Smooth muscle cell of the brain vasculature (primary cell): ENCODE measurements around the gene LCN15.
A peak's percentile ranks its signal among the peaks of the same experiment; 100 is the strongest.
"Not testable (repeated sequence)": the region's sequence is repeated elsewhere in the genome, so short reads cannot be mapped to it uniquely, and the experiment has no call there.

ENCODE experiments used
- DNase-seq: peaks from one replicate; pipeline ENCODE4 v3.0.0-alpha.2; 2012; ENCODE audit warnings: low read depth, low spot score

Gene LCN15

DNA sequence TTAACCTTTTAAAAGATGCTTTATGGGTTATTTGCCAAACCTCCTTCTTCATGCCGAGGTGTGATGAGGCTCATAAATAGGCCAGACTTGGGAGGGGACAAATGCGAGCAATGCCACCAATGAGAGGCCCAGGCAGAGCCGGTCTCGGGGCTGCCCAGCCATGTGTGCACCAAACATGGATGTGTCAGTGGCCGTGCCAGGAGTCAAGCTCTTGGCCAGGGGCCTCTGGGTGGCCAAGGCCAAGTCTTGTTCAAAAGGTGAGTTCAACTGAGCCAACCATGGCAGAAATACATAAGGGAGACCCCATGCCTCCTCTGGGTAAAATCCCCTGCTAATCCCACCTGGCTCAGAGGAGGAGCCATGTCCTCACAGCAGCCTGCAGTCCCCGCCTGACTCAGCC lies 10.9 kb upstream of the LCN15 start:
- no peak for DNase-seq

DNA sequence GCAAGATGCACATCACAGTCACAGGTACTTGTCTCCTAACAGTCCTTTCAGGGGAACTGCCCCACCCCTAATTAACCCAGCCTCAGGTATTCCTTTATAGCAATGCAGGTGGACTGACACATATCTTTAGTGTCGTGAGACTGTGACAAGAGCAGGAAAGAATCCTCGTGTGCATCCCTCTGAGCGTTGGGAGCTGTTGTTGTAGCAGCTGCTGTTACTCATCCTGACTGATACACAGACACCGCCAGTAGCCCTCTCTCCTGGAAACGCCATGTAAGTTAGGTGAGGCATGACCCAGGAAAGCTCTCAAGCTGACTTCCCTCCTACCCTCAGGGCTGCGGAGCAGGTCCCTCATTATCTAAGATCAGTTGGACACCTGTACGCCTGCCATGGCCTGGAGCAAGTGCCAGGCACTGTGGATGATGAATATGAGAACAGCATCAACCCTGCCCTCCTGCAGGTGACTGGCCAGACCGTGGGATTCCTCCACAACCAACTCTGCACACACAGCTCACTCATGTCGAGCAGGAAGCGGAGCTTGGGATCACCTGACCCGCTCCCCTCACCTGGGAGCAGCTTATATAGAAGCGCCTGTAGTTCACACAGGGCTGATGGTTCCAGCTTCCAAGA lies 10.2 kb upstream of the LCN15 start:
- no peak for DNase-seq

DNA sequence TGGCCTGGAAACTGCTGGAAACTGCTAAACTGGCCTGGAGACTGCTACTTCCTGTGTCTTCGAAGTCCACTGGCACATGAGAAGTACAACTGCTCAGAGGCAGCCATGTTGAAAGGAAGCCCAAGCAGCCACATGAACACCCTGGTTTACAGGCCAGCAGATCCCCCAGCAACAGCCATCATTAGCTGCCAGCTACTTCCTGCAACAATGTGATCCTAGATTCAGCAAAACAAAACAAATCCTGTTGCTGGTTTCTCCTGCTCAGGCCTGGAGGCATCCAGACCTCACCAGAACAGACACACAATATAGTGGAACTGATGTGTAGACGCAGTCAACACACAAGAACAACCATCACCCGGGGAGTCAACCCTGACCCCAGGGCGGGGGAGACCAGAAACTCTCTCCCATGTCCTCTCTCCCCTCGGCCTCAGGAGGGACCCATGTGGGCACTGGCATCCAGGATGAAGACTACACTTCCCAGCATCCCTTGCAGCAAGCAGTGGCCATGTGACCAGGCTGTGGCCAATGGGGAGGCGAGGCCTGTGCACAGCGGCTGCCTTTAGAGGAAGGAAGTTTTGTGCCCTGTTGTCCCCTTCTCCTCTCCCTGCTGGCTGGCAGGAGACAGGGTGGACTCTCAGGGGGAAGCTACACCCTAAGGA lies 9.2 kb upstream of the LCN15 start:
- no peak for DNase-seq

DNA sequence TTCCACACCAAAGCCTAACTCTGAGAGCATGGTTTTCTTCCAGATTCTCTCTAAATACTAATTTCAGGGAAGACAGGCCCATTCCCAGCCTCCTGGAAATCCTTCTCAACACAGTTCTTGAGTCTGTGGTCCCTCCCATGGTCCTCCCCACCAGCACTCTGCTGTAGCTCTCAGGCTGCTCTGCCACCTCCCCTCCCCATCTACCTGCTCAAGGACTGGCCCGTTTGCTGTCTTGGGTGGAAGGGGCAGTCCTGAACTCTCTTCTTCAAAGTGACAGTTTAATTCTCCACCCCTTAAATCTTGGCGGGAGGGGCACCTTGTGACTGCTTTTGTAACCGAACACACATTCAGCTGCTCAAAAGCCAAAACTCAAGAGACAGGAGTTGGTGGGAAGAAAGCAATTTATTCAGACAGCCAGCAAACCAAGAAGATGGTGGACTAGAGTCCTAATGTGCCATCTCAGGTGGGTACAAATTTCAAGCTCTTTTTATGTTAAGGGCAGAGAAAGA lies 7.6 kb upstream of the LCN15 start:
- DNase-seq: no peak

DNA sequence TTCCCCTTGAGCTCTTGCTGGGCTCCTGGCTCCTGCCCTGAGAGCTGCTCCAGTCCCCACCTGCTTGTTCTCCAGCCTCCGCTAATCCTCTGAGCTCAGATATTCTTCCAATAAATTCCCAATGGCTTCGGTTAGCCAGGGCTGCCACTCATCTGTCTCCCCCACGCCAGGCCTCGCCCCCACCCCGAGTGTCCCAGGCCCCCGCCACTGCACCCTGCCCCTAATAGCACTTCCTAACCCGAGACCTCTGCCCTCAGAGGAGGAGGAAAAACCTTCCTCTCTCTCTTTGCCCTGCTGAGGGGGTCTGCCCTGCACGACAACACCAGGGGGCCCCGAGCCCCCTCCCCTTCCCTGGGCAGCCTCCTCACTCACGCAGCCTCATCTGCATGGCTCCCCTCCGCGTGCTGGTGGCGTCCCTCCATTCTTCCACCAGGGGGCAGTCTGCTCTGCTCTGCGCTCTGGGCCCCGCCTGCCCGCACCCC lies 5.4 kb upstream of the LCN15 start:
- no peak for DNase-seq

DNA sequence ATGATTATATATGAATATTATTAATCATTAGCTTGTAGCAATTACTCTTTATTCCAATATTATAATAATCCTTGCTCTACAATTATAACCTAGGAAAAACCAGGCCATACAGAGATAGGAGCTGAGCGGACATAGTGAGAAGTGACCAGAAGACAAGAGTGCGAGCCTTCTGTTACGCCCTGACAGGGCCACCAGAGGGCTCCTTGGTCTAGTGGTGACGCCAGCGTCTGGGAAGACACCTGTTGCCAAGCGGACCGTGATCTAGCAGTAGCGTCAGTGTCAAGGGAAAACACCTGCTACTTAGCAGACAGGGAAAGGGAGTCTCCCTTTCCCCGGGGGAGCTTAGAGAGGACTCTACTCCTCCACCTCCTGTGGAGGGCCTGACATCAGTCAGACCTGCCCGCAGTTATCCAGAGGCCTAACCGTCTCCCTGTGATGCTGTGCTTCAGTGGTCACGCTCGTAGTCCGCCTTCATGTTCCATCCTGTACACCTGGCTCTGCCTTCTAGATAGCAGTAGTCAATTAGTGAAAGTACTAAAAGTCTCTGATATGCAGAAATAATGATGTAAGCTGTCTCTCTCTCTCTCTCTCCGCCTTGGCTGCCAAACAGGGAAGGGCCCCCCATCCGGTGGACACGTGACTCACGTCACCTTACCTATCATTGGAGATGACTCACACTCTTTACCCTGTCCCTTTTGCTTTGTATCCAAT lies 2.2 kb upstream of the LCN15 start:
- not testable (repeated sequence) for DNase-seq

DNA sequence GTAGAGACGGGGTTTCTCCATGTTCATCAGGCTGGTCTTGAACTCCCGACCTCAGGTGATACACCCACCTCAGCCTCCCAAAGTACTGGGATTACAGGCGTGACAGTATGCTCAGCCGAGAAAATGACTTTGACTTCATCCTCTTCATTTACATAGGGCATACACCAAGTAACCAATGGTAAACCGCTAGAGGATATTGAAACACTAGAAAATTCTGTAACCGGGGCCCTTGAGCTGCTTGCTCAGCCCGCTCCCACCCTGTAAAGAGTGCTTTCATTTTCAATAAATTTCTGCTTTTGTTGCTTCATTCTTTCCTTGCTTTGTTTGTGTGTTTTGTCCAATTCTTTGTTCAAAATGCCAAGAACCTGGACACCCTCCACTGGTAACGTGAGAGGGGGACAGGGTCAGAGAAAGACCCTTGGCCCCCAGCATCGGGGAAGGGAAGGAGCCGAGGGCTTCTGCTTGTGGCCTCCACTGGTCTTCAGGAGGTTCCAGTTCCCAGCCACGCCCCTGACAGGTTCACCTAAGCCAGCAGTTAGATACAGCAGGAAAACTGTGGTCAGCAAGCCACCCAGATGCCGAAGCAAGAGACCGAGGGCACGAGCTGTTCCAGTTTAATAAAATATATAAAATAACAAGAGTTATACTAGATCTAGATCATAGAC lies 1.6 kb upstream of the LCN15 start:
- DNase-seq: not testable (repeated sequence)

DNA sequence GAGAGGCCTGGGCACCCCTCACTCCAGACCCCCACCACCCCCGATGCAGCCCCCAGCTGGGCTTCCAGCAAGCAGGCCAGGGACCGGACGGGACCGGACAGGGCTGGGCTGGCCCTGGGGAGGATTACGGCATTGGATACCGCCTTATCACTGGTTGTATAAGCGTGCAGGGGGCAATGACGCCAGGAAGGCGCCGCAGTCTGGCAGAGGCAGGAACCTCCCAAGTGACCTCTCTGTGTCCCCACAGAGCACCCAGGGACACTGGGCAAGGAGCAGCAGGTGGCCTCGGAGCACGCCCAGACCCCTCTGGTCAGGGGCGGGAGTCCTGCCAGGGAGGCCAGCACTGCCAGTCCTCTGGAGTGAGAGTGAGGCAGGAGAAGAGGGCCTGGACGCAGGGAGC lies 723 bp upstream of the LCN15 start:
- no peak for DNase-seq

DNA sequence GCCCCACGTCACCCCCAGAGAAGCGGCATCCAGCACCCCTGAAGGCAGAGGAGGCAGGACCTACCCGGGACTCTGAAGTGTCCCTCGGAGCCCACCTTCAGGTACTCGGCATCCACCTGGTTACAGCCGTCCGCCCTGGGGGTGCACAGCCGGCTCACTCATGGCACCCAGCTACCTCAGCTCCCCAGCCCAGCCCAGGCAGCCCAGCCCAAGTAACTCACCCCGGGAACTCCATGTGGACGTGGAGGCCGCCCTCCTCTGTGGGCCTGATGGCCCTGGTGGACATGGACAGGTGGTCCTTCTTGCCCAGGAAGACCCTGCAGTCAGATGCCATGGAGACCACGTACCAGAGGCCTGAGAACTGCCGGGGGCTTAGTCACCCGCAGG lies 676 bp downstream of the LCN15 start:
- DNase-seq: no peak

DNA sequence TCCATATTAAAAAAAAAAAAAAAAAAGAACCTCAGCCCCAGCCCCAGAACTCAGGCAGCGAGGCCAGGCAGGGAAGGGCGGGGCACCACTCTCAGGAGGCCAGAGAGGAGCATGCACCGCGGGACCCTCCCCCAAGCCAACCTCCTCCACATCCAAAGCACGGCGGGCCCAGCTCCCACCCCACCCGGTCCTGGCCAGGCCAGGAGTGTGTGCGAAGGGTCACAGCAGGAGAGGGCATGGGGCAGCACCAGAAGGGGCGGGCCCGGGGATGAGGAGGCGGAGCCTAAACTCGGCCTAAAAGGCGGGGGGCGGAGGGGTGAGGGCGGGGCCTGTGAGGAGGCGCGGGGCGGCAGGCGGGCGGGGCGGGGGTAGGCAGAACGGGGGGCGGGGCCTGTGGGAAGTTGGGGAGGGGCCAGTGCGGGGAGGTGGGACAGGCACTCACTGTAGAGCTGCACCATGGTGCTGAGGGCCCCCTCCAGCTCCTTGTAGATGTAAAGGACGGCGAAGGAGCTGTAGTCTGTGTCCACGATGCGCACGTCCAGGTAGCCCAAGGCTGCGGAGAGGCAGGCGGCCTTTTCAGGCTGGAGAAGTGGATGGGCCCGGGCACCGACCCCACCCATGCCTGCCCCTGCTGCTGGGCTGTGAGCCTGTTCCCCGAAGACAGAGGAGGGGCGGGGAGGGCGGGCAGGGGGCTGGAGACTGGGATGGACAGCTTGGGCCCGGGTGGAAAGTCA lies 1.2 kb downstream of the LCN15 start:
- no peak for DNase-seq

DNA sequence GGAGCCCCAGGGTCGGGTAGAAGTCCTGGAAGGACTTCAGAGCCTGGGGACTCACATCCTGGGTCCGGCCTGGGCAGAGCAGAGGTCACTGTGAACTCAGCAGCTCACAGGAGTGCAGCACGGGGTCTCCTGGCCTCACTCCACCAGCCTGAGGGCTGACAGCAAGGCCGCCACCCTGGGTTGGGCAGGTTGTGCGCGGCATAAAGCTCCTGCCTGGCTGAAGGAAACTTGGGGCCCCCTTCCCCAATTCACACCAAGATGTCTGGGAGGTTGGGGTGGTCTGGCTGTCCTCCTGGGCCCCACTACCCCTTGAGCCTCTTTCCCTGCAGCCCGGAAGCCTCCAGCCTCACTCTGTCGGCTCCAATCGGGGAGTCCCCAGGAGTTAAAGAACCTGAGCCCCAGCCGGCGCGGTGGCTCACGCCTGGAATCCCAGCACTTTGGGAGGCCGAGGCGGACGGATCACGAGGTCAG lies 2.1 kb downstream of the LCN15 start:
- no peak for DNase-seq

DNA sequence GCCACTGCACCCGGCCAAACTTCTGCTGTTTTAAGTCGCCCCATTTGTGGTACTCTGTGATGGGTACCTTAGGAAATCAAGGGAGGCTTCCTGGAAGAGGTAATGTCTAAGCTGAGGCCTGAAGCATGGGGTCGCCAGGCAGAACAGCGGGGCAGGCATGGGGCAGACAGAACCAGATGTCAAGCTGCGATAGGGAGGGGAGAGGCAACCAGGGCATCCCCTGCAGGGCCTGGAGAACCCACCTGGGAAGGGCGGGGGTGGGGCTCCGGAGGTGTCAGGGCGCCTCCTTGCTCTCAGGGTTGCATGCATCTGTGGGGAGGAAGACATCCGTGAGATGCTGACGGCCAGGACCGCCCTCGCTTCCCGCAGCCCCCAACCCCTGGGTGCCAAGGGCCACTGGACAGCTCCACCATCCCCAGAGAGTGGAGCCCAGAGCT lies 2.8 kb downstream of the LCN15 start:
- DNase-seq: no peak

DNA sequence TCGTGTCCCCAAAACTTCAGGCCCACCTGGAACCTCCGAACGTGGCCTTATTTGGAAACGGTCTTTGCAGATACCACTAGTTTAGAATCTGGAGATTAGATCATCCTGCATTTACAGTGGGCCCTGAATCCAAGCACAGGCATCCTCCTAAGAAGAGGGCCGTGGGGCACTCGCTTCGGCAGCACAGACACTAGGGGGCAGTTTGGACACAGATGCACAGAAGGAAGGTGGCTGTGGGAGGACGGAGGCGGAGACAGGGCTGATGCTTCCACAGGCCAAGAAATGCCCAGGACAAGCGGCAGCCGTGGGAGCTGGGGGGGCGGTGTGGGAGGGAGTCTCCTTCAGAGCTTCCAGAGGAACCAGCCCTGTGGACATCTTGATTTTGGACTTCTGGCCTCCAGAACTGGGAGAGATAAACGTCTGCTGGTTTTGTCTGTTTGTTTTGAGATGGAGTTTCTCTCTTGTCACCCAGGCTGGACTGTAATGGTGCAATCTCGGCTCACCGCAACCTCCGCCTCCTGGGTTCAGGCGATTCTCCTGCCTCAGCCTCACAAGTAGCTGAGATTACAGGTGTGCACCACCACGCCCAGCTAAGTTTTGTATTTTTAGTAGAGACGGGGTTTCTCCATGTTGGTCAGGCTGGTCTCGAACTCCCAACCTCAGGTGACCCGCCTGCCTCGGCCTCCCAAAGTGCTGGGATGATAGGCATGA lies 3.3 kb downstream of the LCN15 start:
- peak; percentile 21 for DNase-seq

DNA sequence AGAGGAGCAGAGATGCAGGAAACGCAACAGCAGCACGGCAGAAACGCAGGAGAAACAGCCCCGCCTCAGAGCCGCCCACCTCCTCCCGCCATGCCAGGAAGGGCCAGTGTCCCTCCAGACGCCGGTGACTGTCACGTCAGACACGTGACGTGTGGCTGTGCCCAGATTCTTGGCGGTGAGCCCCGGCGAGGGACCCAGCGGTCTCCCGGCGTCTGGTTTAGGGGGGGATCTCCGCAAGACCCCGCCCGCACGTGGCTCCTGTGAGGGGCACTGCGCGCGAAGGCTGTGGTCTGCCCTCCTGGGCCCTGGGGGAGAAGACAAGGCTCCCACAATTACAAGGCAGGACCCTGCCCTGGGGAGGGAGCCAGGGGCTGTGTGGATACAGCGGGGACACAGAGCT lies 3.9 kb downstream of the LCN15 start:
- DNase-seq: no peak

DNA sequence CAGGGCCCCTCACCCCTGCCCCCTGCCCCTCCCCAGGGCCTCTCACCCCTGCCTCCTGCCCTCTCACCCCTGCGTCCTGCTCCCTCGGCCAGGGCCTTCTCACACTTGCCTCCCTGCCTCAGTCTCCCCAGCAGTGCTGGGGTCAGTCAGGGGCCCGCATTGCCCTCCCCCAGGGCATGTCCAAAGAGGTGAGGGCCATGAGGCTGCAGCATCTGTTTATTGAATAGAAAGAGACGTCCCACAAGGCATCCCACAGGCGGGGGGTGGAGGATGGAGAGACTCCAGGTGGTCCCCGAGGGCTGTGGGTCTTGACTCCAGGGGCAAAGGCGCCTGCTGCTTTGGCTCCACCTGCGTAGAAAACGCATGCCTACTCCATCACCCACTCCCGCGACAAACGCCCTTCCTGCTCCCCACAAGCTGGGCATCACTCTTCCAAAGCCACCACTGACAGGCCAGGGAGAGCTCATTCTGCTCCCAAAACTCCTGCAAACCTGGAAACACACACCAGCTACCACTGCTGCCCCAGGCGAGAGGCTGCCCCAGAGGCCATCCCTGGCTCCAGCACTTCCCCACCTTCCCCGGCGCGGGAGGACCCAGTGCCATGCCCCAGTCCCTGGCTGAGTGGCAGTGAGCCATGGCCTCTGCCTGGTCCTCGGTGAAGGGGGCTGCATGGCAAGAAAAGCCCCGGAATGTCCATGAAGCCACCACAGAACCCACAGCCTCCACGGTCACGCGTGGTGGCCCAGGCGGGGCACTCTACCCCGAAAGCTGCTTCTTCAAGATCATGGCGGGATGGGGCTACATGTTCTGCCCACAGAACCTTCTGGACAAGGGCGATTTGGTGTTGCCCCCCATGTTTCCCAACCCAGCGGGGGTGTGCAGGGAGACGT lies 4.6 kb downstream of the LCN15 start:
- no peak for DNase-seq

DNA sequence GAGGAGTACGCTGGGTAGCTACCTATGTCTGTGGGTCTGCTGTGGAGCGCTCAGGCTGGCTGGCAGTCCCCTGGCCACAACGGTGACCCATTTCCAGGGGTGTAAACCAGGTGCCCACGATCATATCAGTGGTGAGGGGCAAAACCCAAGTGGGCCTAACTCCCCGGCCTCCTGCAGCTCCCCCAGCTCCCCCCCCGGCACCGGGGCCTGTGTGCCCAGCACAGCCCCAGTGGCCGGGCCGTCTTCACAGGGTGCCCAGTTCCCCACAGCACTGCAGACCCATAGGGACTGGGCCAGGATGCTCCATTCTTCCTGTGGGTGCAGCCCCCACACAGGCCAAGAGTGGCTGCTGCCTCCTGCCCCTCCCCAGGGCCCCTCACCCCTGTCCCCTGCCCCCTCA lies 5.3 kb downstream of the LCN15 start:
- DNase-seq: no peak

DNA sequence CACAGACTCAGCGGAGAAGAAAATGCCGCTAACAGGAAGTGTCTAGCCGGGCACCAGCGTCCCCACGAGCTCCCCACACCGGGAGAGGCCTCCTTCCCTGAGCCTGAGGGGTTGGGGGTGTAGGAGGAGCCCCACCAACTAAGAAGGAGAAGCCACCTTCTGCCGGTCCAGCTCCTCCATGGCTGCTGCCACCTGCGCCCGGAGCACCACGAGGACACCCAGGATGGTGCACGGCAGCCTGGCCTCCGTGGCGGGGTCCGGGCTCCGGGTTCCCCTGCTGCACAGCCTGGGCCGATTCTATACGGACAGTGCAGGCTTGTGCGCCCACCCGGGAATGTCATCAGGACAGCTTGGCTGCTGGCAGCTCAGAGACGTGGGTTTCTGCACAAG lies 6.6 kb downstream of the LCN15 start:
- DNase-seq: no peak

DNA sequence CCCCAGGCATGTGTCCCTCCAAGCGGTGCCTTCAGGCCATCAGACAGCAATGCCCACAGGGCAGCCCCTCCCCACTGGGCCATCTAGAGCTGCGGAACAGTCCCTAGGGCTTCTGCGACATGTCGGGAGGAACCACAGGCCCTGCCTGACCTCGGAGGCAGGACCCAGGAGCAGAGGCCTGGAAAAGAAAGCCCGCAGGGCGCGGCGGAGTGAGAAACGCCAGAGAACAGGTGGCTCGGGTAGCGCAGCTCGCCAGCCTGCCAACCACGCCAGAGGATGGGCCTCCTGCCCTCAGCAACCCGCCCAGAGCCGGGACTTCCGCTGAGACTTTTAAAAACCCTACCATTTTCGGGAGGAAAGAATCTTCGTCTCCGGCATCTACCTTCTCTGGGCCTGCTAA lies 7.0 kb downstream of the LCN15 start:
- DNase-seq: no peak

DNA sequence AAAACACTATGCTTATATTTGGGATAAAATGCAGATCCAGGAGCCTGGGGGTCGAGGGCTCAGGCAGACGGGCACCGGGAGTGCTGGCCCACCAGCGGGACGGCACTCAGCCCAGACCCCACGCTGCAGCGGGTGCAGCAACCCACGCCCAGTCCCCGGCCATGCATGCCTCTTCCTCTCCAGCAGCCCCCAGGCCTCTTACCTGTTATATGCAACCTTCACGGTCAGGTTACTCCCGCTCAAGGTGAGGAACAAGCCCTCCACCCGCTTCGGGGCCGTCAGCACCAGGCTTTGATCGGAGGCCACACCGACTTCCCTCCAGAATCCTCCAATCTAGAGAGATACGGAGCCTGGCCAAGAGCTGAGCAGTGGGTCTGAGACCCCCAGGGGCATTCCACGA lies 7.5 kb downstream of the LCN15 start:
- DNase-seq: no peak

DNA sequence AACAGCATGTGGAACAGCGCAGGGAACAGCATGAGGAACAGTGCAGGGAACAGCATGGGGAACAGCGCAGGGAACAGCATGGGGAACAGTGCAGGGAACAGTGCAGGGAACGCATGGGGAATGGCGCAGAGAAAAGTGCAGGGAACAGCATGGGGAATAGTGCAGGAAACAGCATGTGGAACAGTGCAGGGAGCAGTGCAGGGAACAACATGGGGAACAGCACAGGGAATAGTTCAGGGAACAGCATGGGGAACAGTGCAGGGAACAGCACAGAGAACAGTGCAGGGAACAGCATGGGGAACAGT lies 8.2 kb downstream of the LCN15 start:
- no peak for DNase-seq
